Measurements from ENCODE around the gene XPO5.

DNA sequence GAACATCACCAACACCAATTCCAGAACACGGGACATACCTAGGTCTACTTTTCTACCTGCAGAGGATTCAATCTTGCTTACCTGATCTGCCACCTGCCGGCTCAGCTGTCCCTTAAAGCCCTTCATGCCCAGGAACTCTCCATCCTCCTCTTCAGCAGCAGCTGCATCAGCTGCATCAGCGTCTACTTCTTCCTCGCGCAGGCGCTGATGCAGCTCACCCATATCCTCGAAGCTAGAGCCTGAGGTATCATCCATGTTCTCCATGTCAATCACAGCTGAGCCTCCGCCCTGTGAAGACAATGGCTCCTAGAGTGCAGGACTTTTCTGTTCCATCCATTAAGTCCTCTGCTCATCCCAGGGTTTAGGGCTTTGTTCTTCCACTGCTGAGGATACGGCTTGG lies 60.0 kb downstream of the XPO5 start:
- TF ChIP-seq, protein P1, sequence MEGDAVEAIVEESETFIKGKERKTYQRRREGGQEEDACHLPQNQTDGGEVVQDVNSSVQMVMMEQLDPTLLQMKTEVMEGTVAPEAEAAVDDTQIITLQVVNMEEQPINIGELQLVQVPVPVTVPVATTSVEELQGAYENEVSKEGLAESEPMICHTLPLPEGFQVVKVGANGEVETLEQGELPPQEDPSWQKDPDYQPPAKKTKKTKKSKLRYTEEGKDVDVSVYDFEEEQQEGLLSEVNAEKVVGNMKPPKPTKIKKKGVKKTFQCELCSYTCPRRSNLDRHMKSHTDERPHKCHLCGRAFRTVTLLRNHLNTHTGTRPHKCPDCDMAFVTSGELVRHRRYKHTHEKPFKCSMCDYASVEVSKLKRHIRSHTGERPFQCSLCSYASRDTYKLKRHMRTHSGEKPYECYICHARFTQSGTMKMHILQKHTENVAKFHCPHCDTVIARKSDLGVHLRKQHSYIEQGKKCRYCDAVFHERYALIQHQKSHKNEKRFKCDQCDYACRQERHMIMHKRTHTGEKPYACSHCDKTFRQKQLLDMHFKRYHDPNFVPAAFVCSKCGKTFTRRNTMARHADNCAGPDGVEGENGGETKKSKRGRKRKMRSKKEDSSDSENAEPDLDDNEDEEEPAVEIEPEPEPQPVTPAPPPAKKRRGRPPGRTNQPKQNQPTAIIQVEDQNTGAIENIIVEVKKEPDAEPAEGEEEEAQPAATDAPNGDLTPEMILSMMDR (conservative IDR thresholded peaks at IDR 0.05; ENCODE audit: low read depth, low read length) = no peak
- TF ChIP-seq RCOR1 (IDR thresholded peaks at IDR 0.05; ENCODE audit: insufficient replicate concordance, low read length) (no peak), CEBPB (IDR thresholded peaks at IDR 0.05; ENCODE audit: low read depth, low read length) (no peak), POLR2A (IDR thresholded peaks at IDR 0.05; ENCODE audit: low read depth, low read length) (no peak), SMC3 (IDR thresholded peaks at IDR 0.05; ENCODE audit: low read depth, low read length) (no peak), CHD1 (IDR thresholded peaks at IDR 0.05; ENCODE audit: low read depth, low read length) (no peak), FOS (IDR thresholded peaks at IDR 0.05; ENCODE audit: low read depth, low read length) (no peak)
- TF ChIP-seq, protein P2, sequence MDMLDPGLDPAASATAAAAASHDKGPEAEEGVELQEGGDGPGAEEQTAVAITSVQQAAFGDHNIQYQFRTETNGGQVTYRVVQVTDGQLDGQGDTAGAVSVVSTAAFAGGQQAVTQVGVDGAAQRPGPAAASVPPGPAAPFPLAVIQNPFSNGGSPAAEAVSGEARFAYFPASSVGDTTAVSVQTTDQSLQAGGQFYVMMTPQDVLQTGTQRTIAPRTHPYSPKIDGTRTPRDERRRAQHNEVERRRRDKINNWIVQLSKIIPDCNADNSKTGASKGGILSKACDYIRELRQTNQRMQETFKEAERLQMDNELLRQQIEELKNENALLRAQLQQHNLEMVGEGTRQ (IDR thresholded peaks at IDR 0.05; ENCODE audit: low read depth, low read length) = no peak
- TF ChIP-seq, protein P3, sequence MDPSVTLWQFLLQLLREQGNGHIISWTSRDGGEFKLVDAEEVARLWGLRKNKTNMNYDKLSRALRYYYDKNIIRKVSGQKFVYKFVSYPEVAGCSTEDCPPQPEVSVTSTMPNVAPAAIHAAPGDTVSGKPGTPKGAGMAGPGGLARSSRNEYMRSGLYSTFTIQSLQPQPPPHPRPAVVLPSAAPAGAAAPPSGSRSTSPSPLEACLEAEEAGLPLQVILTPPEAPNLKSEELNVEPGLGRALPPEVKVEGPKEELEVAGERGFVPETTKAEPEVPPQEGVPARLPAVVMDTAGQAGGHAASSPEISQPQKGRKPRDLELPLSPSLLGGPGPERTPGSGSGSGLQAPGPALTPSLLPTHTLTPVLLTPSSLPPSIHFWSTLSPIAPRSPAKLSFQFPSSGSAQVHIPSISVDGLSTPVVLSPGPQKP (IDR thresholded peaks at IDR 0.05; ENCODE audit: borderline replicate concordance, low read depth, low read length) = no peak
